MG63 (cell line): ENCODE measurements around the gene KDM1A. TPM values are rescaled to one million over a fixed set of nuclear protein-coding genes. Genes with fewer than 3 reads are reported as not detected.

Source experiments
- total RNA-seq: library from RNA; depleted of rRNA; stranded (reverse); fragments of >200 nt; shearing (Covaris generic); gene quantifications from 2 replicates; pipeline ENCODE4 v1.2.3, GENCODE V29; 2014; ENCODE audit warnings: low replicate concordance; rRNA removed

KDM1A gene
- total RNA-seq, 1 experiment from 2014 or later: 138 TPM

Other genes with a start within 250 kb of the KDM1A start
- not detected in 2 replicates for gene LACTBL1, start 46.6 kb upstream of the KDM1A start, total RNA-seq
- not detected in 2 replicates for gene TEX46, start 3.6 kb upstream of the KDM1A start, total RNA-seq
- 17.1 and 18.2 TPM in 2 replicates for gene LUZP1, start 149.4 kb downstream of the KDM1A start, total RNA-seq
- gene HTR1D, start 198.0 kb downstream of the KDM1A start, total RNA-seq: 0.20 TPM in 1 of 2 replicates, not detected in the other